Measurements from ENCODE around the gene CANX.

CANX gene

GRCh38 chr5:179758955-179759354 is 60.2 kb downstream of the CANX start:
- no peak for DNase-seq

DNA sequence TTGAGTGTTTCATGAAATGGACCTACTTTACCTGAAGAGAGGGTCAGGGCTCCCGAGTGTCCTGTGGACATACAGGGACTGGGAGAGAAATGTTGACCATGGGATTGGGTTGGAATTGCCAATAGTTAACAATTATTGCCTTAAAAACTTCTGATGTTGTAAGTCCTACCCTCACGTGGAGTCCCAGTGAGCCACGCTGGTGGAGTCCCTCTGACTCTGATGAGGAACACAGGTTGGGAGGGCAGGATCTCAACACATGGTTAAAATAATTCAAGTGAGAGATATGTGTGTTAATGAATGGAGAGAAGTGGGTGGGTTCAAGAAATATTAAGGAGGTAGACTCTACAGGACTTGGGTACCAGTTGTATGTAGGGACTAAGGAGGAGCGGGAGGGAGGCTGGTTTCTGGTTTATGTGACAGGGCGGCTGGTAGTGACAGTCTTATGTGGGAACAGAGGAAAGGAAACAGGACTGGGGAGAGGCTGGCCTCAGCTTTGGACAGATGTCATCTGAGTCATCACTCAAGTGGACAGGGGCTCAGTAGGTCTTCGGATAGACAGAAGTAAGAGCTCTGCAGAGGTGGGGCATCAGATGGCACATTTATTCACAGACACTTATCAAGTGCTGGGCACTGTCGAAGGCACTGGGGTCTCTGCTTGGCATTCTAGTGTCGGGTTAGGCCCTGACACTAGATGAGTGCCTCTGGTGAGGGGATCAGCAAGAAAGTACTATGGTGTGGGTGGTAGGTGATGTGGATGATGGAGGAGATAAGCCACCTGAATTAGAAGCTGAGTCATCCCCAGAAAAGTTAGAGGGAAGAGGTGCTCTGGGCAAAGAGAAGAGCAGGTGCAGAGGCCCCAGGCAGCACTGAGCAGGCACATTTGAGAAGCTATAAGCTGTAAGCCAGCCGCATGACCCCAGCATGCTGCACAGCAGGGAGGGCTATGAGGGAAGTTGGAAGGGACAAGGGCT is 61.1 kb downstream of the CANX start:
- DNase-seq: no peak

DNA sequence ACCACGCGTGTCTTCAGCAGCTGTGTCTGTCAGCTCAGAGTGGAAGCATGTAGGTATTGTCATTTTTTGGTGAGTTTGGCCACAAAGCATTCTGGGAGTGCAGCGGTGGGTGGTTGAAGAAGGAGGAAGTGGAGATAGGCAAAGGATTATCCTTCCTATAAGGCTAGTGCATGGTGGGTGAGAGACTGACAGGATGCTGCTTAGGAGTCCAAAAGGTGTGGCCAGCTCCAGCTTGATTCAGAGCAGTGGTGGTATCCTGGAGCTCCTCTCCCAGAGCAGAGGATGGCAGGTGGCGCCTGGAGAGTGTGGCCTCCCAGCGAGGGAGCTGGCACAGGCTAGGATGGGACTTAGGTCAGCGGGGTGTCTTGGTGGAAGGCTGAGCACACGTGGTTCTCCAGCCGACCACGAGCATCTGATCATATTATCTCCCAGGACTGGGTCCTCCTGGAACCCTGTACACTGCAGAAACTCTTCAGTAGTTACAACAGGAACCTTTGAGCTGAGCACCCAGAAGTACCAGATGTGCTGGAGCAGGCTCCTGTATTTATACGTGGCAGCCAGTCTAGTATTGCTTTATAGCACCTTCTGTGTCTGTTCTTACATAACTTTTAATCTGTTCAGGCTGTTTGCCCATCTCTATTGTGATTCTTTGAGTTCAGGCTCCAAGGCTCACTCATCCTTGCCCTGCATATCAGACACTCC is 63.5 kb downstream of the CANX start:
- peak; percentile 21 for DNase-seq

DNA sequence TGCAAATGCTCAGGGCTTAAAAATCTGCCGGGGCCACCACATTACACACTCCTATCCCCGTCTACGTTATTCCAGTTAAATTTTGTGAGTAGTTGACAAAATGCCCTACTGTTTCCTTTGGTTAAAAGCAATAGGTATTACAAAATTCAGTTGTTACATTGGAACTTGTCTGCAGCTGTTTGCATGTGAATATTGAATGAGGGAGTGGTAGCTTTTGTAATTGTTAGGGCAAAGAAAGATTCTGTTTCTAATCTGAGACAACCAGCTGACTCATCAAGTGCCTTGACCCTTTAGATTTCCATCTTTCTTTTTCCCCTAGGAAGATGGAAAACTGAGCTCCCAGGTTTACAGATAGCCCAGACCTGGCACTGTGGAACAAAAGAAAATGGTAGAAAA is 64.0 kb downstream of the CANX start:
- peak; percentile 55 for DNase-seq

DNA sequence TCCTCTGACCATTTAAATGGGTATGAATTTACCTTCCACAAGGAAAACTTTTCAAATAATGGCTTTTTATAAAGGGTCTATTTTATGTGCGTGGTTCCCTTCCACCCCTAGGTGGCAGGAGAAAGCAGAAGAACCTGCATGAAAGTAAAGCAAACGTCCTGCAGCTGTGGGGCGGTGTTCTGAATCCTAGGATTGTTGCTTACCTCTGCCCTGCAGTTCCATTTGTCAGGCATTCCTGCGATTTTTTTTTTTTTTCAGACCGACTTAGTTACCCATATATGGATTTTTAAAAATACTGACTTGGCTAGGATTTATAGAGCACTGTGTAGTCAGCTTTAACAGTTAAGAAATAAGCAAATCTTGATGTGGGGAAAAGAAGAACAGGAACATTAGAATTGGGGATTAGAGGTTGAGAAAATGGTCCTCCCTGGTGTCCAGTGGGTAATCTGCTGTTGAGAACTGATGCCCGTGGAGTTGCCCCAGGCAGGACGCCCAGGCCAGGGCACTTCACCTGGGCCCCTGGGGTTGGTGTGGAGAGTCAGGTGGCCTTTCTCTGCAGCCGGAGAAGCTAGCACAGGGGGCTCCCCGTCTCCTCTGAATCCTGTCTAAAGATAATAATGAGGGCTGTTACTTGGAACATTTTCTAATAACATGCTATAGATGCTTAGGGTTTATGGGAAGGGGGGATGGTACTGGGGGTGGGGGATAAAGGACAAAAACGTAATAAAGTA is 64.6 kb downstream of the CANX start:
- DNase-seq: peak; percentile 88

GRCh38 chr5:179764056-179764455 is 65.3 kb downstream of the CANX start:
- no peak for DNase-seq

GRCh38 chr5:179765400-179765799 is 66.6 kb downstream of the CANX start:
- peak; percentile 96 for DNase-seq

DNA sequence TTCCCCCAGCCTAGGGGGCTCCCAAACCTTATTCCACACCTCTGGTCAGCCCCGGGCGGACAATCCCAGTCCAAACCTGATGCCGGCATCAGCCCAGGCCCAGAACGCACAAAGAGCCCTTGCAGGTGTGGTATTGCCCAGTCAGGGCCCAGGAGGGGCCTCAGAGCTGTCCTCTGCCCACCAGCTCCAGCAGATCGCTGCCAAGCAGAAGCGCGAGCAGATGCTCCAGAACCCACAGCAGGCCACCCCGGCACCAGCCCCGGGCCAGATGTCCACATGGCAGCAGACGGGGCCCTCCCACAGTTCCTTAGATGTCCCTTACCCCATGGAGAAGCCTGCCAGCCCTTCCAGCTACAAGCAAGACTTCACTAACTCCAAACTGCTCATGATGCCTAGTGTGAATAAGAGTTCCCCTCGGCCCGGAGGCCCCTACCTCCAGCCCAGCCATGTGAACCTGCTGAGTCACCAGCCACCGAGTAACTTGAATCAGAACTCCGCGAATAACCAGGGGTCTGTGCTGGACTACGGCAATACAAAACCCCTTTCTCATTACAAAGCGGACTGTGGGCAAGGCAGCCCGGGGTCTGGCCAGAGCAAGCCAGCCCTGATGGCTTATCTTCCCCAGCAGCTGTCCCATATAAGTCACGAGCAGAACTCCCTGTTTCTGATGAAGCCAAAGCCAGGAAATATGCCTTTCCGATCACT is 67.4 kb downstream of the CANX start:
- DNase-seq: peak; percentile 69

- no peak for DNase-seq
Observed at GRCh38 chr5:179766726-179767455, 68.1 kb downstream of the CANX start.

DNA sequence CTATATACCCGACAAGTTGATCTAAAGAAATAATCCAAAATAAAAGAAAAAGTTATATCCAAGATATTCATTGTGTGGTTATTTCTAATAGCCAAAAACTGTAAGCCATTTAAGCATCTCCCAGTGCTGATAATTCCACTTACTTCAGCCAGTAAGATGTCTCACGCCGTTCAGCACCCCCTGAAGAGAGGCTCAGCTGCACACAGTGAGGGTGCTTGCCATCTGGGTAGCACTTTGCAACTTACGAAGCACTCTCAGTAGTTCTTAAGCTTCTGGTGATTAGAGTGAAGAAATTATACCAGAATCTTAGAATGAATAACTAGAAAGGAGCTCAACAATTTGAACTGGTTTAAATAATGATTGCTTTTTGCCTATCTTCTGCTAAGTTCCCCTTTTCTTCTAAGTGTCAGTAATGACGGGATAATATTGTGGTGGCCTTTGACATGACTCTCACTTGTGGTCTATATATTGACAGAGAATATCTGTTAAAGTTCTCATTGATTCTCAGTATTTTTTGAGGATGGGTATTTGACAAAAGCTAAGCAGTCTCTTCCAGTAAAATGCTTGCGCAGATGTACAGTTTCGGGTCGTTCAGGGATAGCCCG is 68.8 kb downstream of the CANX start:
- DNase-seq: no peak

- no peak for DNase-seq
Observed at GRCh38 chr5:179768326-179769085, 69.7 kb downstream of the CANX start.

GRCh38 chr5:179769271-179769670 is 70.5 kb downstream of the CANX start:
- no peak for DNase-seq

- no peak for DNase-seq
Observed at GRCh38 chr5:179769796-179770195, 71.0 kb downstream of the CANX start.

DNA sequence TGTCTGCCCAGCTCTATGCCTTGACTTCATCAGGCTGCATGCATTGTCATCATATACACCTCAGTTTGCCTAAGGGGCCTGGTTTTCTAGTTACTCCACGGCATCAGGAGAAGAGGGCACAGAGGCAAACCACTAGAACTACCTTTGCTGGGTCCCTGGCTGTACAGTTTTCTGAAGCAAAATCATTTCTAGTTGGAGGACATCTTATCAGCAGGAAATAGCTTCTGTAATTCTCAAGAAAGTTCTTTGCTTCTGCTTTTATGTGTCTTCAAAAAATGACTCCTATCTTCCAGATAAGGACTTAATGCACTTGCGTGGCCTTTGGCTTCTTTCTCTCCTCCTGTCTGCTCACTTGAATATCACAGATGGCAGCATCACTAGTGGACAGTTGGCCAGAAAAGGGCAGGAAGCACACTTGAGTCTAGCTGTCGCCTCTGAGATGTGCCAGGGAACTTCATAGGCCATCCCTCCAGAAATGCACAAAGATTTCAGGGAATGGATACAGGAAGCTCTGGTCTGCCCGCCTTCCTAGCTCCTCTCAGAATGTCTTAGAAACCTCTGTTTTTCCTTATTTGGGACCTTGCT is 72.6 kb downstream of the CANX start:
- no peak for DNase-seq

GRCh38 chr5:179772351-179772750 is 73.6 kb downstream of the CANX start:
- DNase-seq: no peak

DNA sequence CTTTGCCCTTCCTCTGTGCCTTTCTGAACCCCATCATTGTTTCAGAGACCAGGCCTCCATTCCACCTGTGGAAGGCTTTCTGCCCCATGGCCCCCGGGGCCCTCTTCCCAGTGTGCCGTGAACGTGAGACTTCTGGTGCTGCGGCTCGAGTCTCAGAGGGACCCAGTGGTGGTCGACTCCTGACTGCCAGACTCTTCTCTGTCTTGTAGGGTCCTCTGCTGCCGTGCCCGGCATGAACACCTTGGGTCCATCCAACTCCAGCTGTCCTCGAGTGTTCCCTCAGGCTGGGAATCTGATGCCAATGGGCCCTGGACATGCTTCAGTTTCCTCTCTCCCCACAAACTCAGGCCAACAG is 74.9 kb downstream of the CANX start:
- no peak for DNase-seq

DNA sequence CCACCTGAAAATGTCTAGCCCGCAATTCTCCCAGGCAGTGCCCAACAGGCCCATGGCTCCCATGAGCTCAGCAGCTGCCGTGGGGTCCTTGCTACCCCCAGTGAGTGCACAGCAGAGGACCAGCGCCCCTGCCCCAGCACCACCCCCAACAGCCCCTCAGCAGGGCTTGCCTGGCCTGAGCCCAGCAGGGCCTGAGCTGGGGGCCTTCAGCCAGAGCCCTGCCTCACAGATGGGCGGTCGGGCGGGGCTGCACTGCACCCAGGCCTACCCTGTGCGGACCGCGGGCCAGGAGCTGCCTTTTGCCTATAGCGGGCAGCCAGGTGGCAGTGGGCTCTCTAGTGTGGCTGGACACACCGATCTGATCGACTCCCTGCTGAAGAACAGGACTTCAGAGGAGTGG is 75.7 kb downstream of the CANX start:
- DNase-seq: no peak

DNA sequence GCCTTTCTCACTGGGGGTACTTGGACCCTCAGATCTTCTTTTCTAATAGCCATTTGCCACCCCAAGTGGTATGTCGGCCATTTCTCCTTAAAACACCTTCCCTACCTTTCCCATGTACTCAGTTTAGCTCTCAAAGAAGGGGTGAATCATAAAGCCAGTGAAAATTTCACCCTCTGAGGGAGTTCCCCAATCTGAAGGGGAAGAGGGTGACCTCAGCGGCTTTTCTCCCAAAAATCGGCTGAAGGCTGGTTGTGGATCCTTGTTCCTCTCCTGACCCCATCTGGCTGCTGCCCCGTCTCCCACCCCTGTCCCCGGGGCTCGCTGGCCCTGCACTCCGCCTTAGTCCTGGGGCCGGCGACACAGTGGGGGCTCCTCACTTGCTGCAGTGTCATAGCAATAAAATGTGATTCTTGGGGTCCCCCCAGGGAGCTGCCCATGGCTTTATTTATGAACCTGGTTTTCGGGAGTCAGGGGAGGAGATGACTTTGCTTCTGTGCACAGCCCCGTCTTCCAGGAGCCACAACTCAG is 77.7 kb downstream of the CANX start:
- DNase-seq: no peak

GRCh38 chr5:179777456-179777855 is 78.7 kb downstream of the CANX start:
- DNase-seq: no peak

DNA sequence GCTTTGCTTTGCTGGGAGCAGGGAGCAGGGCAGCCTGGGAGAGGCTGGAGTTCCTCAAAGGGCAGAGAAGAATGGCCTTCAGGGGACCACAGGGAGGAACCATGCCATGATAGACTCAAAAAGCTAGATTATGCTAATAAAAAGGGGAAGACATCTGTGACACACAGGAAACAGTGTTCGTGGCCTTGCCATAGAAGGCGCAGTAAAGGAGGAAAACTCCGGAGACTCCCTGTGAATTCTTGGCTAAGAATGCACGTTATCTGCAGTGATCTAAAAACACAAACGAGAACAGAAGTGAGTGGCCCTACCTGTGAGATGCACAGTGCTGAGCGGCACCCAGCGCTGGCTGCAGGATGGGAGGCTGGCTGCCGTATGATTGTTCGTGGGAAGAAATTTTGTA is 79.1 kb downstream of the CANX start:
- DNase-seq: no peak
